ENCODE data around the gene CPAMD8. TPM values are rescaled to one million over a fixed set of nuclear protein-coding genes. Genes with fewer than 3 reads are reported as not detected.

The CPAMD8 gene
- total and polyA plus RNA-seq, 7 donors: 0.60 to 14.4 (median 2.4) TPM

- 96% methylated on average over 15 of the region's 15 CpGs for WGBS, 2 donors
- H3K27me3 ChIP-seq: no peaks in the 10 kb centered on the region
- H3K9me3 ChIP-seq: peaks cover 0 to 11% (median 7%) of the 10 kb centered on the region in 4 donors
- DNase-seq: no peak
- H3K36me3 ChIP-seq: peaks cover 13 to 50% (median 33%) of the 10 kb centered on the region in 4 donors
- TF ChIP-seq CTCF (IDR thresholded peaks at IDR 0.05): no peak
- TF ChIP-seq EP300 (IDR thresholded peaks at IDR 0.05): no peak
- no peak for TF ChIP-seq POLR2A (IDR thresholded peaks at IDR 0.05)
- TF ChIP-seq POLR2AphosphoS5 (IDR thresholded peaks at IDR 0.05): no peak
- H3K4me3 ChIP-seq: no peak overlapping the region
- H3K27ac ChIP-seq: no peak overlapping the region
- intact Hi-C loops (cut with DNase I): no loop called here
- H3K4me1 ChIP-seq: no peaks in the 10 kb centered on the region
Observed at GRCh38 chr19:17055636-17056035, 29.0 kb upstream of the CPAMD8 start.

GRCh38 chr19:17054746-17055145 is 28.1 kb upstream of the CPAMD8 start:
- intact Hi-C loops (cut with DNase I): no loop called here
- 95 to 96% methylated on average over 5 of the region's 5 CpGs for WGBS, 2 donors
- H3K36me3 ChIP-seq: peaks cover 13 to 54% (median 35%) of the 10 kb centered on the region in 4 donors

GRCh38 chr19:17052439-17052838 is 25.8 kb upstream of the CPAMD8 start:
- no peaks in the 10 kb centered on the region for H3K27me3 ChIP-seq
- no peaks in the 10 kb centered on the region for H3K9me3 ChIP-seq
- no peak overlapping the region for H3K4me3 ChIP-seq
- H3K36me3 ChIP-seq: peaks cover 0 to 43% (median 15%) of the 10 kb centered on the region in 4 donors
- no peak for DNase-seq
- no peak for TF ChIP-seq EP300 (IDR thresholded peaks at IDR 0.05)
- peak in 3 of 4 experiments; percentile 29 to 59 (median 49) for TF ChIP-seq CTCF (IDR thresholded peaks at IDR 0.05)
- no peak overlapping the region for H3K27ac ChIP-seq
- intact Hi-C loops (cut with DNase I): loop anchor here (2.0 kb wide), 1 partner anchor 282 kb away; no protein-coding TSS in a partner anchor
- no peaks in the 10 kb centered on the region for H3K4me1 ChIP-seq
- WGBS, 2 donors: 36 to 67% methylated on average over 8 of the region's 8 CpGs

More at GRCh38 chr19:17054746-17055145, 28.1 kb upstream of the CPAMD8 start:
- no peak overlapping the region for H3K4me3 ChIP-seq
- H3K27me3 ChIP-seq: no peaks in the 10 kb centered on the region
- TF ChIP-seq CTCF (IDR thresholded peaks at IDR 0.05): no peak
- no peak for TF ChIP-seq EP300 (IDR thresholded peaks at IDR 0.05)
- no peak for TF ChIP-seq POLR2AphosphoS5 (IDR thresholded peaks at IDR 0.05)
- TF ChIP-seq POLR2A (IDR thresholded peaks at IDR 0.05): no peak
- no peak for DNase-seq
- no peaks in the 10 kb centered on the region for H3K4me1 ChIP-seq
- H3K27ac ChIP-seq: no peak overlapping the region
- H3K9me3 ChIP-seq: peaks cover 0 to 11% (median 7%) of the 10 kb centered on the region in 4 donors

- peaks cover 0 to 33% (median 8%) of the 10 kb centered on the region in 4 donors for H3K36me3 ChIP-seq
- TF ChIP-seq POLR2A (IDR thresholded peaks at IDR 0.05) (no peak), CTCF (IDR thresholded peaks at IDR 0.05) (no peak), POLR2AphosphoS5 (IDR thresholded peaks at IDR 0.05) (no peak)
- no peak for DNase-seq
- no peaks in the 10 kb centered on the region for H3K27me3 ChIP-seq
- H3K4me3 ChIP-seq: no peak overlapping the region
- H3K9me3 ChIP-seq: no peaks in the 10 kb centered on the region
- 73 to 87% methylated on average over 18 of the region's 18 CpGs for WGBS, 2 donors
- no peaks in the 10 kb centered on the region for H3K4me1 ChIP-seq
- no peak overlapping the region for H3K27ac ChIP-seq
- intact Hi-C loops (cut with DNase I): no loop called here
Observed at GRCh38 chr19:17049711-17050280, 23.2 kb upstream of the CPAMD8 start.
